GM18861 (cell line): ENCODE data around the gene UBASH3A.

ENCODE experiments used
- ATAC-seq: cut with Tn5 transposase; IDR thresholded peaks from one replicate; pipeline ENCODE4 v1.9.1; 2021; ENCODE audit not compliant: unreplicated experiment

UBASH3A gene

GRCh38 chr21:42429021-42429420, 25.3 kb downstream of the UBASH3A start:
- ATAC-seq = no peak

GRCh38 chr21:42429856-42430255, 26.2 kb downstream of the UBASH3A start:
- ATAC-seq = no peak

- no peak for ATAC-seq
Measured at GRCh38 chr21:42430521-42430920, 26.8 kb downstream of the UBASH3A start.

GRCh38 chr21:42431196-42431595, 27.5 kb downstream of the UBASH3A start:
- ATAC-seq = no peak

- no peak for ATAC-seq
Measured at GRCh38 chr21:42432695-42433094, 29.0 kb downstream of the UBASH3A start.

- ATAC-seq = no peak
Measured at GRCh38 chr21:42433946-42434551, 30.3 kb downstream of the UBASH3A start.

- no peak for ATAC-seq
Measured at GRCh38 chr21:42434884-42435283, 31.2 kb downstream of the UBASH3A start.

GRCh38 chr21:42435401-42435800, 31.7 kb downstream of the UBASH3A start:
- no peak for ATAC-seq

GRCh38 chr21:42435833-42436232, 32.1 kb downstream of the UBASH3A start:
- ATAC-seq = no peak

GRCh38 chr21:42436914-42437313, 33.2 kb downstream of the UBASH3A start:
- ATAC-seq = no peak

- no peak for ATAC-seq
Measured at GRCh38 chr21:42437786-42438185, 34.1 kb downstream of the UBASH3A start.

- ATAC-seq = no peak
Measured at GRCh38 chr21:42438316-42439205, 34.9 kb downstream of the UBASH3A start.

- ATAC-seq = no peak
Measured at GRCh38 chr21:42439284-42440186, 35.8 kb downstream of the UBASH3A start.

- no peak for ATAC-seq
Measured at GRCh38 chr21:42440187-42440792, 36.6 kb downstream of the UBASH3A start.

GRCh38 chr21:42441963-42442362, 38.3 kb downstream of the UBASH3A start:
- ATAC-seq = no peak

GRCh38 chr21:42443181-42443785, 39.6 kb downstream of the UBASH3A start:
- ATAC-seq = no peak

- ATAC-seq = no peak
Measured at GRCh38 chr21:42443876-42444744, 40.4 kb downstream of the UBASH3A start.

GRCh38 chr21:42444745-42445059, 41.0 kb downstream of the UBASH3A start:
- ATAC-seq = no peak

- ATAC-seq = no peak
Measured at GRCh38 chr21:42445311-42445710, 41.6 kb downstream of the UBASH3A start.

GRCh38 chr21:42446531-42446930, 42.8 kb downstream of the UBASH3A start:
- no peak for ATAC-seq
